Nephron progenitor cell (in vitro differentiated cells): Measurements from ENCODE around the gene TEX29.

Experiments used
- DNase-seq: peaks from one replicate; pipeline ENCODE4 v3.0.0; 2021
- H3K27ac Mint-ChIP-seq: 2 replicates; pipeline ENCODE4 v1.8.0; 2021; ENCODE audit warnings: mild to moderate bottlenecking, moderate library complexity, mixed read lengths
- H3K27me3 Mint-ChIP-seq: 2 replicates; pipeline ENCODE4 v1.8.0; 2021; ENCODE audit warnings: mild to moderate bottlenecking, low read depth, mixed read lengths; ENCODE audit not compliant: poor library complexity
- H3K36me3 Mint-ChIP-seq: 2 replicates; pipeline ENCODE4 v1.8.0; 2021; ENCODE audit warnings: low read depth, mixed read lengths
- H3K4me1 Mint-ChIP-seq: 2 replicates; pipeline ENCODE4 v1.8.0; 2021; ENCODE audit warnings: mixed read lengths
- H3K4me3 Mint-ChIP-seq: 2 replicates; pipeline ENCODE4 v1.8.0; 2021; ENCODE audit warnings: mild to moderate bottlenecking, moderate library complexity, mixed read lengths
- H3K9me3 Mint-ChIP-seq: 2 replicates; pipeline ENCODE4 v1.8.0; 2021; ENCODE audit warnings: mild to moderate bottlenecking, moderate library complexity, mixed read lengths
- CTCF ChIP-seq: fragments of 200-600 bp; sonication (generic); IDR thresholded peaks from 2 replicates; pipeline ENCODE4 v1.5.0; 2021; ENCODE audit warnings: antibody characterized with exemption

TEX29 gene

GRCh38 chr13:111319521-111319920 is 921 bp upstream of the TEX29 start:
- peaks cover 5% of the 10 kb centered on the region for H3K36me3 Mint-ChIP-seq
- no peaks in the 10 kb centered on the region for H3K27me3 Mint-ChIP-seq
- no peak for TF ChIP-seq CTCF
- DNase-seq = no peak
- no peaks in the 10 kb centered on the region for H3K9me3 Mint-ChIP-seq
- no peak overlapping the region for H3K4me3 Mint-ChIP-seq
- peaks cover 18% of the 10 kb centered on the region for H3K4me1 Mint-ChIP-seq
- no peak overlapping the region for H3K27ac Mint-ChIP-seq

GRCh38 chr13:111322001-111322915 is 1.8 kb downstream of the TEX29 start:
- Mint-ChIP-seq H3K27me3 (no peaks in the 10 kb centered on the region), H3K4me3 (no peak overlapping the region), H3K36me3 (no peaks in the 10 kb centered on the region), H3K9me3 (no peaks in the 10 kb centered on the region), H3K4me1 (peaks cover 30% of the 10 kb centered on the region), H3K27ac (no peak overlapping the region)
- TF ChIP-seq CTCF = no peak
- DNase-seq = no peak

- no peak overlapping the region for H3K4me3 Mint-ChIP-seq
- no peak for DNase-seq
- H3K9me3 Mint-ChIP-seq = no peaks in the 10 kb centered on the region
- H3K4me1 Mint-ChIP-seq = peaks cover 30% of the 10 kb centered on the region
- H3K27ac Mint-ChIP-seq = no peak overlapping the region
- no peaks in the 10 kb centered on the region for H3K36me3 Mint-ChIP-seq
- no peak for TF ChIP-seq CTCF
- no peaks in the 10 kb centered on the region for H3K27me3 Mint-ChIP-seq
Observed at GRCh38 chr13:111322916-111323331, 2.5 kb downstream of the TEX29 start.

- no peak for DNase-seq
- Mint-ChIP-seq H3K9me3 (no peaks in the 10 kb centered on the region), H3K4me3 (no peak overlapping the region), H3K27me3 (no peaks in the 10 kb centered on the region), H3K4me1 (peaks cover 30% of the 10 kb centered on the region), H3K36me3 (no peaks in the 10 kb centered on the region), H3K27ac (no peak overlapping the region)
- no peak for TF ChIP-seq CTCF
Observed at GRCh38 chr13:111323549-111323948, 3.1 kb downstream of the TEX29 start.

- peaks cover 30% of the 10 kb centered on the region for H3K4me1 Mint-ChIP-seq
- no peaks in the 10 kb centered on the region for H3K27me3 Mint-ChIP-seq
- no peak for DNase-seq
- no peaks in the 10 kb centered on the region for H3K36me3 Mint-ChIP-seq
- H3K4me3 Mint-ChIP-seq = no peak overlapping the region
- no peak overlapping the region for H3K27ac Mint-ChIP-seq
- TF ChIP-seq CTCF = no peak
- no peaks in the 10 kb centered on the region for H3K9me3 Mint-ChIP-seq
Observed at GRCh38 chr13:111323950-111324651, 3.7 kb downstream of the TEX29 start.
